ENCODE data around the gene C19orf25. TPM values are rescaled to one million over a fixed set of nuclear protein-coding genes. Genes with fewer than 3 reads are reported as not detected.

Gene C19orf25
- total and polyA plus RNA-seq, 10 of the 15 experiments (the other 5 are each of a cell fraction or from before 2014, with no cell fraction given): 1.2 to 67.0 (median 25.6) TPM

DNA sequence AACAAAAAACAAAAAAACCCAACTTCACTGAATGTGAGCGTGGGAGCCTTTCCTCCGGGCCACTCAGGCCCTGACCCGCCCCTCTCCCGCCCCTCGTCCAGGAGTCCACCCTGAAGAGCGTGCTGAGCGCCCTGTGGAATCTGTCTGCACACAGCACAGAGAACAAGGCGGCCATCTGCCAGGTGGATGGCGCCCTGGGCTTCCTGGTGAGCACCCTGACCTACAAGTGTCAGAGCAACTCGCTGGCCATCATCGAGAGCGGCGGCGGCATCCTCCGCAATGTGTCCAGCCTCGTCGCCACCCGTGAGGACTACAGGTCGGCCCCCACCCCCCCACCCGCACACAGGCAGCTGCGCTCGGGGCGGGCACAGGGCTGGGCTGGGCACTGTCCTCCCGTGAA is 17.2 kb downstream of the C19orf25 start:
- WGBS (ENCODE audit: insufficient coverage, insufficient replicate concordance, low lambda C conversion rate, missing lambda C conversion rate): 64% methylated on average over 24 of the region's 24 CpGs
- intact Hi-C loops (cut with micrococcal nuclease; ENCODE audit: unreplicated experiment): no loop called here
- Histone ChIP-seq H2AFZ (ENCODE audit: control insufficient read depth, low read depth, low read length) (no peak overlapping the region), H3K4me2 (ENCODE audit: control insufficient read depth, insufficient read depth) (no peak overlapping the region), H3K9ac (ENCODE audit: control insufficient read depth, insufficient read depth, low read length) (no peak overlapping the region), H3K4me3 (no peak overlapping the region), H3K79me2 (ENCODE audit: control insufficient read depth, insufficient read depth, low read length) (no peaks in the 10 kb centered on the region), H3K36me3 (ENCODE audit: control insufficient read depth in 2 of 2, insufficient read depth in 2 of 2, low read length in 1 of 2) (no peaks in the 10 kb centered on the region), H3K27me3 (replicated peaks in 1 of 2; ENCODE audit: control insufficient read depth in 2 of 2, insufficient read depth in 2 of 2, low read length in 1 of 2) (peaks cover 0 to 2% of the 10 kb centered on the region in 2 experiments; a peak in 2 of 4 replicates), H3K9me3 (replicated peaks; ENCODE audit: control insufficient read depth, insufficient read depth, low read length) (no peaks in the 10 kb centered on the region), H3K27ac (ENCODE audit: control insufficient read depth, insufficient read depth) (no peak overlapping the region), H4K20me1 (ENCODE audit: control insufficient read depth, insufficient read depth) (no peaks in the 10 kb centered on the region), H3K4me1 (ENCODE audit: control insufficient read depth, insufficient read depth, low read length) (no peaks in the 10 kb centered on the region)
- DNase-seq (ENCODE audit: low read depth, low spot score) (no peak), FAIRE-seq (no peak), ATAC-seq (no peak)
- ChIA-PET SMC1A (ENCODE audit: uncharacterized antibody, unreplicated experiment) (no interaction called here), POLR2A (interaction anchor here (0.6 kb wide), 1 partner anchor 17 kb away, joined by 4 read pairs; no protein-coding TSS in a partner anchor), CTCF (no interaction called here), RAD21 (ENCODE audit: unreplicated experiment) (no interaction called here)
- no TSS peak for BruUV-seq (replicated peaks)
- in situ Hi-C loops (cut with MboI): no loop called here
- TF ChIP-seq NRF1 (conservative IDR thresholded peaks at IDR 0.05; ENCODE audit: low read depth, low read length): no peak
- no peak for TF ChIP-seq HDAC2 (IDR thresholded peaks at IDR 0.05)
- no peak for TF ChIP-seq ZZZ3 (IDR thresholded peaks at IDR 0.05; ENCODE audit: control insufficient read depth, insufficient read length, low read depth)
- TF ChIP-seq ZNF24 (IDR thresholded peaks at IDR 0.05): no peak
- TF ChIP-seq NR2F1 (conservative IDR thresholded peaks at IDR 0.05): no peak
- no peak for TF ChIP-seq ESRRA (IDR thresholded peaks at IDR 0.05; ENCODE audit: low read length)
- no peak for TF ChIP-seq NR2C1 (IDR thresholded peaks at IDR 0.05)
- TF ChIP-seq ZBTB11 (CRISPR knock-in tag; IDR thresholded peaks at IDR 0.05): no peak
- TF ChIP-seq, protein P1, sequence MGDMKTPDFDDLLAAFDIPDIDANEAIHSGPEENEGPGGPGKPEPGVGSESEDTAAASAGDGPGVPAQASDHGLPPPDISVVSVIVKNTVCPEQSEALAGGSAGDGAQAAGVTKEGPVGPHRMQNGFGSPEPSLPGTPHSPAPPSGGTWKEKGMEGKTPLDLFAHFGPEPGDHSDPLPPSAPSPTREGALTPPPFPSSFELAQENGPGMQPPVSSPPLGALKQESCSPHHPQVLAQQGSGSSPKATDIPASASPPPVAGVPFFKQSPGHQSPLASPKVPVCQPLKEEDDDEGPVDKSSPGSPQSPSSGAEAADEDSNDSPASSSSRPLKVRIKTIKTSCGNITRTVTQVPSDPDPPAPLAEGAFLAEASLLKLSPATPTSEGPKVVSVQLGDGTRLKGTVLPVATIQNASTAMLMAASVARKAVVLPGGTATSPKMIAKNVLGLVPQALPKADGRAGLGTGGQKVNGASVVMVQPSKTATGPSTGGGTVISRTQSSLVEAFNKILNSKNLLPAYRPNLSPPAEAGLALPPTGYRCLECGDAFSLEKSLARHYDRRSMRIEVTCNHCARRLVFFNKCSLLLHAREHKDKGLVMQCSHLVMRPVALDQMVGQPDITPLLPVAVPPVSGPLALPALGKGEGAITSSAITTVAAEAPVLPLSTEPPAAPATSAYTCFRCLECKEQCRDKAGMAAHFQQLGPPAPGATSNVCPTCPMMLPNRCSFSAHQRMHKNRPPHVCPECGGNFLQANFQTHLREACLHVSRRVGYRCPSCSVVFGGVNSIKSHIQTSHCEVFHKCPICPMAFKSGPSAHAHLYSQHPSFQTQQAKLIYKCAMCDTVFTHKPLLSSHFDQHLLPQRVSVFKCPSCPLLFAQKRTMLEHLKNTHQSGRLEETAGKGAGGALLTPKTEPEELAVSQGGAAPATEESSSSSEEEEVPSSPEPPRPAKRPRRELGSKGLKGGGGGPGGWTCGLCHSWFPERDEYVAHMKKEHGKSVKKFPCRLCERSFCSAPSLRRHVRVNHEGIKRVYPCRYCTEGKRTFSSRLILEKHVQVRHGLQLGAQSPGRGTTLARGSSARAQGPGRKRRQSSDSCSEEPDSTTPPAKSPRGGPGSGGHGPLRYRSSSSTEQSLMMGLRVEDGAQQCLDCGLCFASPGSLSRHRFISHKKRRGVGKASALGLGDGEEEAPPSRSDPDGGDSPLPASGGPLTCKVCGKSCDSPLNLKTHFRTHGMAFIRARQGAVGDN (IDR thresholded peaks at IDR 0.05): no peak
- no peak for TF ChIP-seq PML (IDR thresholded peaks at IDR 0.05; ENCODE audit: low read length)
- TF ChIP-seq MEF2B (IDR thresholded peaks at IDR 0.05; ENCODE audit: partially characterized antibody, poor library complexity, severe bottlenecking): no peak
- no peak for TF ChIP-seq POLR2AphosphoS5 (IDR thresholded peaks at IDR 0.05; ENCODE audit: low read length)
- TF ChIP-seq BACH1 (IDR thresholded peaks at IDR 0.05; ENCODE audit: borderline replicate concordance): no peak
- TF ChIP-seq, protein P2, sequence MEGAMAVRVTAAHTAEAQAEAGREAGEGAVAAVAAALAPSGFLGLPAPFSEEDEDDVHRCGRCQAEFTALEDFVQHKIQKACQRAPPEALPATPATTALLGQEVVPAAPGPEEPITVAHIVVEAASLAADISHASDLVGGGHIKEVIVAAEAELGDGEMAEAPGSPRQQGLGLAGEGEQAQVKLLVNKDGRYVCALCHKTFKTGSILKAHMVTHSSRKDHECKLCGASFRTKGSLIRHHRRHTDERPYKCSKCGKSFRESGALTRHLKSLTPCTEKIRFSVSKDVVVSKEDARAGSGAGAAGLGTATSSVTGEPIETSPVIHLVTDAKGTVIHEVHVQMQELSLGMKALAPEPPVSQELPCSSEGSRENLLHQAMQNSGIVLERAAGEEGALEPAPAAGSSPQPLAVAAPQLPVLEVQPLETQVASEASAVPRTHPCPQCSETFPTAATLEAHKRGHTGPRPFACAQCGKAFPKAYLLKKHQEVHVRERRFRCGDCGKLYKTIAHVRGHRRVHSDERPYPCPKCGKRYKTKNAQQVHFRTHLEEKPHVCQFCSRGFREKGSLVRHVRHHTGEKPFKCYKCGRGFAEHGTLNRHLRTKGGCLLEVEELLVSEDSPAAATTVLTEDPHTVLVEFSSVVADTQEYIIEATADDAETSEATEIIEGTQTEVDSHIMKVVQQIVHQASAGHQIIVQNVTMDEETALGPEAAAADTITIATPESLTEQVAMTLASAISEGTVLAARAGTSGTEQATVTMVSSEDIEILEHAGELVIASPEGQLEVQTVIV (IDR thresholded peaks at IDR 0.05; ENCODE audit: borderline replicate concordance, partially characterized antibody): no peak
- no peak for TF ChIP-seq TAF1 (IDR thresholded peaks at IDR 0.05; ENCODE audit: borderline replicate concordance, low read depth, low read length)
- TF ChIP-seq HDAC6 (IDR thresholded peaks at IDR 0.05; ENCODE audit: unreplicated experiment): no peak

Data from GM12878 (cell line).